ENCODE measurements around the gene CAPZA1.

CAPZA1 gene

GRCh38 chr1:112687361-112687760, 67.7 kb downstream of the CAPZA1 start:
- DNase-seq: no peak
- H3K27me3 ChIP-seq: no peaks in the 10 kb centered on the region
- no peaks in the 10 kb centered on the region for H3K9me3 ChIP-seq
- TF ChIP-seq, protein P1, sequence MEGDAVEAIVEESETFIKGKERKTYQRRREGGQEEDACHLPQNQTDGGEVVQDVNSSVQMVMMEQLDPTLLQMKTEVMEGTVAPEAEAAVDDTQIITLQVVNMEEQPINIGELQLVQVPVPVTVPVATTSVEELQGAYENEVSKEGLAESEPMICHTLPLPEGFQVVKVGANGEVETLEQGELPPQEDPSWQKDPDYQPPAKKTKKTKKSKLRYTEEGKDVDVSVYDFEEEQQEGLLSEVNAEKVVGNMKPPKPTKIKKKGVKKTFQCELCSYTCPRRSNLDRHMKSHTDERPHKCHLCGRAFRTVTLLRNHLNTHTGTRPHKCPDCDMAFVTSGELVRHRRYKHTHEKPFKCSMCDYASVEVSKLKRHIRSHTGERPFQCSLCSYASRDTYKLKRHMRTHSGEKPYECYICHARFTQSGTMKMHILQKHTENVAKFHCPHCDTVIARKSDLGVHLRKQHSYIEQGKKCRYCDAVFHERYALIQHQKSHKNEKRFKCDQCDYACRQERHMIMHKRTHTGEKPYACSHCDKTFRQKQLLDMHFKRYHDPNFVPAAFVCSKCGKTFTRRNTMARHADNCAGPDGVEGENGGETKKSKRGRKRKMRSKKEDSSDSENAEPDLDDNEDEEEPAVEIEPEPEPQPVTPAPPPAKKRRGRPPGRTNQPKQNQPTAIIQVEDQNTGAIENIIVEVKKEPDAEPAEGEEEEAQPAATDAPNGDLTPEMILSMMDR (IDR thresholded peaks at IDR 0.05; ENCODE audit: low read depth, low read length): no peak
- H3K36me3 ChIP-seq: peaks cover 3% of the 10 kb centered on the region; the same call in 1 of the 2 replicates
- H3K4me3 ChIP-seq (ENCODE audit: low read depth, low read length): no peak overlapping the region
- H3K4me1 ChIP-seq: no peaks in the 10 kb centered on the region

GRCh38 chr1:112687785-112688496, 68.3 kb downstream of the CAPZA1 start:
- H3K4me1 ChIP-seq: no peaks in the 10 kb centered on the region
- no peak overlapping the region for H3K4me3 ChIP-seq (ENCODE audit: low read depth, low read length)
- TF ChIP-seq, protein P1 (IDR thresholded peaks at IDR 0.05; ENCODE audit: low read depth, low read length): no peak
- H3K36me3 ChIP-seq: peaks cover 3% of the 10 kb centered on the region; the same call in 1 of the 2 replicates
- H3K9me3 ChIP-seq: no peaks in the 10 kb centered on the region
- DNase-seq: no peak
- no peaks in the 10 kb centered on the region for H3K27me3 ChIP-seq

GRCh38 chr1:112688781-112689193, 69.2 kb downstream of the CAPZA1 start:
- Histone ChIP-seq H3K9me3 (no peaks in the 10 kb centered on the region), H3K27me3 (no peaks in the 10 kb centered on the region), H3K36me3 (peaks cover 3% of the 10 kb centered on the region; the same call in 1 of the 2 replicates), H3K4me1 (no peaks in the 10 kb centered on the region), H3K4me3 (ENCODE audit: low read depth, low read length) (no peak overlapping the region)
- TF ChIP-seq, protein P1 (IDR thresholded peaks at IDR 0.05; ENCODE audit: low read depth, low read length): no peak
- no peak for DNase-seq

DNA sequence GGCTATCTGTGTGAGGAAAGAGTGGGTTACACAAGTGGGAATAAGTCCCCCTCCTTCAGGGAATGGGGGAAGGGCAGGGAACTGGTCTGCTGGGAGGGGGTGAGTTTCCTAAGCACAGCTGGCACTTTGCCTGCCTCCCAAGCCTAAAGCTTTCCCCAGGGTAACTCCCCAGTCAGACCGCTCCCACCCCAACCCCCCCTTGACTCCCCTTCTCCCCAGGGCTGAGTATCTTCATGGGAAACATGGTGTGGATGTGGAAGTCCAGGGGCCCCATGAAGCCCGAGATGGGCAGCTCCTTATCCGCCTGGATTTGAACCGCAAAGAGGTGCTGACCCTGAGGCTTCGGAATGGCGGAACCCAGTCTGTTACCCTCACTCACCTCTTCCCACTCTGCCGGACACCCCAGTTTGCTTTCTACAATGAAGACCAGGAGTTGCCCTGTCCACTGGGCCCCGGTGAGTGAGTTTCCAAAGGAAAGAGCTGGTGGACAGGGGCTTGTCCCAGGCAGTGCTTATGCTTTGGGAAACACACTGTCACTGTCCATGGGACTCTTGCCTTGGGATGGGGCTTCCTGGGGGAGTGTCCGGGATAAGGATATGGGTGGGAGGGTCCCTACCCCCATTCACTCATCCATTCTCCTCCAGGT, 69.7 kb downstream of the CAPZA1 start:
- DNase-seq: no peak
- Histone ChIP-seq H3K4me1 (no peaks in the 10 kb centered on the region), H3K27me3 (no peaks in the 10 kb centered on the region), H3K36me3 (peaks cover 3% of the 10 kb centered on the region; the same call in 1 of the 2 replicates), H3K4me3 (ENCODE audit: low read depth, low read length) (no peak overlapping the region), H3K9me3 (no peaks in the 10 kb centered on the region)
- TF ChIP-seq, protein P1 (IDR thresholded peaks at IDR 0.05; ENCODE audit: low read depth, low read length): no peak

DNA sequence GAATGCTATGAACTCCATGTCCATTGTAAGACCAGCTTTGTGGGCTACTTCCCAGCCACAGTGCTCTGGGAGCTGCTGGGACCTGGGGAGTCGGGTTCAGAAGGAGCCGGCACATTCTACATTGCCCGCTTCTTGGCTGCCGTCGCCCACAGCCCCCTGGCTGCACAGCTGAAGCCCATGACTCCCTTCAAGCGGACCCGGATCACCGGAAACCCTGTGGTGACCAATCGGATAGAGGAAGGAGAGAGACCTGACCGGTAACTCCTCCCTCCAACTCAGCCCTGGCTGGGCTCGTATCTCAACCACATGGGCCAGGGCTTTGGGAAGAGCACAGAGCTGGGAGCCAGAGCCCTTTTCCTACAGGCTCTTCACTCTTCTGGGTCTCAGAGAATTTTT, 70.2 kb downstream of the CAPZA1 start:
- TF ChIP-seq, protein P1 (IDR thresholded peaks at IDR 0.05; ENCODE audit: low read depth, low read length): no peak
- H3K27me3 ChIP-seq: no peaks in the 10 kb centered on the region
- no peak overlapping the region for H3K4me3 ChIP-seq (ENCODE audit: low read depth, low read length)
- no peaks in the 10 kb centered on the region for H3K4me1 ChIP-seq
- no peaks in the 10 kb centered on the region for H3K9me3 ChIP-seq
- peaks cover 3% of the 10 kb centered on the region; the same call in 1 of the 2 replicates for H3K36me3 ChIP-seq
- DNase-seq: no peak

GRCh38 chr1:112692681-112693080, 73.0 kb downstream of the CAPZA1 start:
- H3K36me3 ChIP-seq: peaks cover 6% of the 10 kb centered on the region
- DNase-seq: no peak
- H3K4me3 ChIP-seq (ENCODE audit: low read depth, low read length): no peak overlapping the region
- no peaks in the 10 kb centered on the region for H3K4me1 ChIP-seq
- no peaks in the 10 kb centered on the region for H3K27me3 ChIP-seq
- no peaks in the 10 kb centered on the region for H3K9me3 ChIP-seq
- TF ChIP-seq, protein P1 (IDR thresholded peaks at IDR 0.05; ENCODE audit: low read depth, low read length): no peak
